Adipocyte (in vitro differentiated cells): ENCODE results near the gene PRX.
"Not testable (repeated sequence)": the region's sequence is repeated elsewhere in the genome, so short reads cannot be mapped to it uniquely, and the experiment has no call there.

Source experiments
- DNase-seq: peaks from one replicate; pipeline ENCODE4 v3.0.0-alpha.2; 2015; ENCODE audit warnings: low read depth
- H3K27me3 ChIP-seq: replicated peaks from 2 replicates; pipeline ENCODE4 v1.7.0; 2013; ENCODE audit warnings: mild to moderate bottlenecking, low read length, moderate library complexity; ENCODE audit not compliant: control insufficient read depth, insufficient read depth
- H3K36me3 ChIP-seq: 2 replicates; pipeline ENCODE4 v1.7.0; 2013; ENCODE audit warnings: low read length, mild to moderate bottlenecking, moderate library complexity; ENCODE audit not compliant: control insufficient read depth, insufficient read depth, severe bottlenecking
- H3K4me1 ChIP-seq: 2 replicates; pipeline ENCODE4 v1.7.0; 2013; ENCODE audit warnings: mild to moderate bottlenecking, low read length, moderate library complexity; ENCODE audit not compliant: control insufficient read depth, insufficient read depth
- H3K4me3 ChIP-seq: 2 replicates; pipeline ENCODE4 v1.7.0; 2013; ENCODE audit warnings: mild to moderate bottlenecking, low read length, moderate library complexity
- H3K9ac ChIP-seq: 2 replicates; pipeline ENCODE4 v1.7.0; 2013; ENCODE audit warnings: mild to moderate bottlenecking, low read length, moderate library complexity
- H3K9me3 ChIP-seq: 2 replicates; pipeline ENCODE4 v1.7.0; 2013; ENCODE audit warnings: mild to moderate bottlenecking, low read length, moderate library complexity; ENCODE audit not compliant: control insufficient read depth

Gene PRX

DNA sequence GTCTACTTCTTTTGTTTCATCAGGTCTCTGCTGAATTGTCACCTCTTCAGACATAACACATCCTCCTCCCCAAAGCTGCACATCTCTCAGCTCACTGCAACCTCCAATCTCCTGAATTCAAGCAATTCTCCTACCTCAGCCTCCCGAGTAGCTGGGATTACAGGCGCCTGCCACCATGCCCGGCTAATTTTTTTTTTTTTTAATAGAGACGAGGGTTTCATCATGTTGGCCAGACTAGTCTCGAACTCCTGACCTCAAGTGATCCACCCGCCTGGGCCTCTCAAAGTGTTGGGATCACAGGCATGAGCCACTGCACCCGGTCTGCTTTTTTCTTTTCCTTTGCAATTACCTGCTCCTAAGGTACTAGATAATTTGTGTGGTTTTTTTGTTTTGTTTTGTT is 19.6 kb upstream of the PRX start:
- Histone ChIP-seq H3K4me1 (peaks cover 16% of the 10 kb centered on the region), H3K9ac (peak overlapping the region; percentile 93), H3K4me3 (peak overlapping the region; percentile 75)
- H3K27me3 ChIP-seq, H3K9me3 ChIP-seq, H3K36me3 ChIP-seq, DNase-seq: not testable (repeated sequence)

DNA sequence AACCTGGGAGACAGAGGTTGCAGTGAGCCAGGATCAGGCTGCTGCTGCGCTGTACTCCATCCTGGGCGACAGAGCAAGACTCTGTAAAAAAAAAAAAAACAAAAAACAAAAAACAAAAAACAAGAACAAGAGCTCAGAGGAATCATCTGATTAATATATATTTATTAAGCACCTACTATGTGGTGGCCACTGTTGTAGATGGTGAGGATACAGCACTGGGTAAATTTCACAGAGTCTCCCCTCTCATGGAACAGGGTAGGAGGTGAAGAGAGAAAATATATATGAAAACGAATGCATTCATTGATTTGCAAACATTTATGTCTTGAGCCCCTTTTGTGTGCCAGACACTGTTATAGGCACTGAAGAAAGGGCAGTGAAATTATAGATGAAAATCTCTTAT is 18.5 kb upstream of the PRX start:
- Histone ChIP-seq H3K9me3 (no peaks in the 10 kb centered on the region), H3K4me1 (peaks cover 16% of the 10 kb centered on the region), H3K9ac (no peak overlapping the region), H3K27me3 (no peaks in the 10 kb centered on the region), H3K4me3 (no peak overlapping the region), H3K36me3 (no peaks in the 10 kb centered on the region)
- no peak for DNase-seq

- H3K27me3 ChIP-seq, H3K9me3 ChIP-seq, H3K36me3 ChIP-seq, DNase-seq, H3K4me3 ChIP-seq, H3K9ac ChIP-seq: not testable (repeated sequence)
- peaks cover 16% of the 10 kb centered on the region for H3K4me1 ChIP-seq
Measured at GRCh38 chr19:40430242-40430641, 17.1 kb upstream of the PRX start.

GRCh38 chr19:40428197-40428596 is 15.0 kb upstream of the PRX start:
- not testable (repeated sequence) for H3K36me3 ChIP-seq, H3K4me3 ChIP-seq, H3K9ac ChIP-seq, H3K27me3 ChIP-seq, DNase-seq, H3K9me3 ChIP-seq
- peaks cover 15% of the 10 kb centered on the region for H3K4me1 ChIP-seq

GRCh38 chr19:40425450-40426287 is 12.5 kb upstream of the PRX start, which contains the start of gene SERTAD1:
TSS of gene SERTAD1 (minus strand) at chr19:40425992. CDS start at chr19:40423546, 2,446 bp downstream.
- peak; percentile 100 for DNase-seq
- Histone ChIP-seq H3K36me3 (peaks cover 14% of the 10 kb centered on the region), H3K4me1 (peaks cover 23% of the 10 kb centered on the region), H3K9me3 (no peaks in the 10 kb centered on the region), H3K9ac (peak within 1 kb of the TSS; percentile 98), H3K27me3 (no peaks in the 10 kb centered on the region), H3K4me3 (peak within 1 kb of the TSS; percentile 90)

- Histone ChIP-seq H3K27me3 (no peaks in the 10 kb centered on the region), H3K9me3 (no peaks in the 10 kb centered on the region), H3K4me3 (peak overlapping the region; percentile 90), H3K4me1 (peaks cover 23% of the 10 kb centered on the region), H3K9ac (peak overlapping the region; percentile 98), H3K36me3 (peaks cover 14% of the 10 kb centered on the region)
- peak; percentile 53 for DNase-seq
Measured at GRCh38 chr19:40424637-40425449, 11.7 kb upstream of the PRX start.

DNA sequence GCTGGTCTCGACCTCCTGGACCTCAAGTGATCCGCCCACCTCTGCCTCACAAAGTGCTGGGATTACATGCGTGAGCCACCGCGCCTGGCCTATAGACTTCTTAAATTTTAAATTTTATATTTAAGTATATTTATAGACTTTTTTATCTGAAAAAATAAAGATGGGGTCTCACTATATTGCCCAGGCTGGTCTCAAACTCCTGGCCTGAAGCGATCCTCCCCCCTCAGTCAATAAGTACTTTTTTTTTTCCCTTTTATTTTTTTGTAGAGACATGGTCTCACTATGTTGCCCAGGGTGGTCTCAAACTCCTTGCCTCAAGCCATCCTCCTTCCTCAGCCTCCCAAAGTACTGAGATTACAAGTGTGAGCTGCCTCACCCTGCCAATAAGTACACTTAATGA is 10.8 kb upstream of the PRX start:
- Histone ChIP-seq H3K4me3 (peak overlapping the region; percentile 90), H3K36me3 (peaks cover 14% of the 10 kb centered on the region), H3K4me1 (peaks cover 23% of the 10 kb centered on the region), H3K27me3 (no peaks in the 10 kb centered on the region), H3K9ac (peak overlapping the region; percentile 98), H3K9me3 (no peaks in the 10 kb centered on the region)
- no peak for DNase-seq

DNA sequence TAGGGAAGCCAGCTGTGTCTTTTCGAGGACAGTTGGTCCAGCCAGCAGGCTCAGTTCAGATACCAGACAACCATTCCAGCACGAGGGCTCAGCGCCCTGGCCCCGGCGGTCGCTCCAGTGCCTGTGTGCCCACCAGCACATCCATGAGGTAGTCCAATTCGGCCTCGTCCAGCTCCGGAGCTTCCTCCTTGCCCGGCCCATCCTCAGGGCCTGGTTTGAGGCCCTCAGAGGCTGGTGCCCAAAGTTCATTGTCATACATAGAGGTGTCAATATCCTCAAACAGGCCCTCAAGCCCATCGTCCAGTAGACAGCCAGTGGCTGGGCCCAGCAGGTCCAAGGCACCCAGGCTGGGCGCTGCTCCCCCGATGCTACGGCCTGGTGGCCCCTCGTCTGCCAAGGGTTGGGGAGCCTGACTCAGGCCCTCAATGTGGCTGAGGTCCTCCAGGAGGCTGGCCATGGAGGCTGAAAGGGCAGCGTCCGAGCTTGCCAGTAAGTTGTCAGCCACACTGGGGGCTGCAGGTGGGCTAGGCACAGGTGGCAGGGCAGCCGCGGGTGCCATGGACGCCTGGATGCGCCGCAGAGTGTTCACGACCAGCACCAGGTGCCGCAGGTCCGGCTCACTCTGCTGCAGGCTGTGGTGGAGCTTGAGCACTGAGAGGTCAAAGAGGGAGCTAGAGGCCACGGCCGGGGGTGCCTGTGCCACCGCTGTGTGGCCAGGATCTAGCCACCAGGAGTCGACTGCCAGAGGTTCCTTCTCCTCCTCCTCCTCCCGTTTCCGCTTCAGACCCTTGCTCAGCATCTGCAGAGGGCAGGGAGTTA is 9.8 kb upstream of the PRX start:
- H3K27me3 ChIP-seq, result no peaks in the 10 kb centered on the region
- H3K9ac ChIP-seq, result peak overlapping the region; percentile 98
- H3K9me3 ChIP-seq, result no peaks in the 10 kb centered on the region
- DNase-seq, result no peak
- H3K4me1 ChIP-seq, result peaks cover 23% of the 10 kb centered on the region
- no peak overlapping the region for H3K4me3 ChIP-seq
- H3K36me3 ChIP-seq, result peaks cover 14% of the 10 kb centered on the region

GRCh38 chr19:40421993-40422747 is 9.0 kb upstream of the PRX start:
- peaks cover 14% of the 10 kb centered on the region for H3K36me3 ChIP-seq
- peak overlapping the region; percentile 98 for H3K9ac ChIP-seq
- H3K4me1 ChIP-seq, result peaks cover 23% of the 10 kb centered on the region
- no peaks in the 10 kb centered on the region for H3K27me3 ChIP-seq
- no peaks in the 10 kb centered on the region for H3K9me3 ChIP-seq
- no peak for DNase-seq
- H3K4me3 ChIP-seq, result no peak overlapping the region
